ENCODE measurements around the gene TAS2R1.

TAS2R1 gene, protein sequence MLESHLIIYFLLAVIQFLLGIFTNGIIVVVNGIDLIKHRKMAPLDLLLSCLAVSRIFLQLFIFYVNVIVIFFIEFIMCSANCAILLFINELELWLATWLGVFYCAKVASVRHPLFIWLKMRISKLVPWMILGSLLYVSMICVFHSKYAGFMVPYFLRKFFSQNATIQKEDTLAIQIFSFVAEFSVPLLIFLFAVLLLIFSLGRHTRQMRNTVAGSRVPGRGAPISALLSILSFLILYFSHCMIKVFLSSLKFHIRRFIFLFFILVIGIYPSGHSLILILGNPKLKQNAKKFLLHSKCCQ

DNA sequence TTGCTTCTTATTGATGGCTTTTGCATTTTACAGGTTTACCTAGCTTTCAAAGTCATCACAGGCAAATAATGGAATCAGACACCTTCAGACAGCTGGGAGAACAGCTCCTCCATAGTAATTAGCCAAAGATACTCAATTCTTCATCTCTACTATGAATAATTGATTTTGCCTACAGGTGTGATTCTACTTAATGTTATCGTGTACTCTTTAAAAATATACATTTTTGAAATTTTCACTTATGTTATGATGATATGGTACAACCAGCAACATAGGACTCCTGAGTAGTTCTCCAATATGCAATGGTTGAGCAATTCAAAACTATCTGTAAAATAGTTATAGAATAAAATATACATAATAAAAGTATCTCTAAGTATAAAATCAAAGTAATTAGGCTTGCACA, at the start of gene TAS2R1:
Gene TAS2R1, minus strand, starts transcription at position 101 of the 400 bp plus-strand sequence. CDS start 319 bp downstream, outside the sequence.
- no peak for DNase-seq

DNA sequence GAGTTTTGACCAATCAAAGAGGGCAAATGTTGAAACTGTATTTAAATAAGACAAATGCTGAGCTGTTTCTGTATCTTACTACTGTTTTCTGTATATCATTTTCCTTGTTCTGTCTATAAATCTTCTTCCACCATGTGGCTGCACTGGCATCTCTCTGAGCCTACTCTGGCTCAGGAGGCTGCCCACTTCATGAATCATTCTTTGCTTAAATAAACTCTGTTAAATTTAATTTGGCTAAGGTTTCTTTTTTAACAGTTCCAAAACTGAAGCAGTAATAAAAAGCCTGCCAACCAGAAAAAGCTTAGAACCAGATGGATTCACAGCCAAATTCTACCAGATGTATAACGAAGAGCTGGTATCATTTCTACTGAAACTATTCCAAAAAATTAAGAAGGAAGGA, 40.2 kb upstream of the TAS2R1 start:
- DNase-seq: no peak

DNA sequence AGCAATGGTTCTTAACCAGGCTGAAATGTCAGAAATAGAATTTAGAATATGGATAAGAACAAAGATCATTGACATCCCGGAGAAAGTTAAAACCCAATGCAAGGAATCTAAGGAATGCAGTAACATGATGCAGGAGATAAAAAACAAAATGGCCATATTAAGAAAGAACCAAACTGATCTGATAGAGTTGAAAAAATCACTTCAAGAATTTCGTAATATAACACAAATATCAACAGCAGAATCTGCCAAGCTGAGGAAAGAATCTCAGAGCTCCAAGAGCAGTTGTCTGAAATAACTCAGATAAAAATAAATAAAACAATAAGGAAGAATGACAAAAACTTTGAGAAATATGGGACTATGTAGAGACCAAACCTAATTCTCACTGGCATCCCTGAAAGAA, 37.8 kb upstream of the TAS2R1 start:
- no peak for DNase-seq

GRCh38 chr5:9663891-9664290, 33.7 kb upstream of the TAS2R1 start:
- DNase-seq: no peak

DNA sequence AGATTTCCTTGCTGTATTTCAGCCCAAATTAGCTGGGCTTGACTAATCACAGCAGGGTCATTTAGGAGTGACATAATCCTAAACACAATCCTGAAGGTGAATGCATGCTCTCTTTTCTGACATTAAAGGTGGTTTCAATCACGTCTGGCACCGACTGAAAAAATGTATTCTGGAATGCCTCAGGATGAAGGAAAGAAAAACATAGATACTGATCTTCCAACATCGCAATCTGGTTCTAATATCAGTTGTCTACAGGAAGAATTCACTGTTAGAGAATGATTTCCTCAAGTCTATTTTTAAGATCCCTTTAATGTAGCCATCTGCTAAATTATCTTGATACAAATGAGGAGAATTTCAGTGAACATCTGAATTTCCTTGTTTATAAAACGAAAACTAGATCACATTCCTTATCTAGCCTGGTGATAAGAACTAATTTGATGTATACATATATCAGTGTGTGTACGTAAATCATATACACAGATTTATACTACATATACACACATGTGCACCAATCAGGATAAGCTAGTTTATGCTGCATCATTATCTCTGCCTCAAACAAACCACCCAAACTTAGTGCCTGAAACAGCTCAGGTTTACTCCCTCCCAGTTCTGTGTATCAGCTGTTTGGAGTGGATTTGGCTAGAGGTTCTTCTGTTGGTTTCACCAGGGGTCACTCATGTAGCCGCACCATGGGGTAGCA, 31.3 kb upstream of the TAS2R1 start:
- no peak for DNase-seq

DNA sequence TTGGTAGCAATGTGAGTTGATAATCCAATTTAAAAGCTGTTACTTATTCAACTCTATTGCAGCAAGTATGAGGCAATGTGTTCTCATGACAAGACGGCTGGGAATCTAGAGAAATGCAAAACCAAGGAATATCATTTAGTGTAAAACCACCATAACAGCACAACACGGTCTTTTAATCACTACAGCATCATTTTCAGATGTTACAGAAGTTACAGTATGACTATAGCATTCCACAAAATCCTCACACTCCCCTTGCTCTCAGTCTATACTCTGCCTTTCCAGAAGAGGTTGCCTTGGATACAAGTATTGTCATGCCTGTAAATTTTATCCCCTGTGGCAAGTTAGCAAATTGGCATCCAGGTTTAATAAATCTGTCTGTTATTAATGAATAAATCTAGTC, 28.6 kb upstream of the TAS2R1 start:
- no peak for DNase-seq

DNA sequence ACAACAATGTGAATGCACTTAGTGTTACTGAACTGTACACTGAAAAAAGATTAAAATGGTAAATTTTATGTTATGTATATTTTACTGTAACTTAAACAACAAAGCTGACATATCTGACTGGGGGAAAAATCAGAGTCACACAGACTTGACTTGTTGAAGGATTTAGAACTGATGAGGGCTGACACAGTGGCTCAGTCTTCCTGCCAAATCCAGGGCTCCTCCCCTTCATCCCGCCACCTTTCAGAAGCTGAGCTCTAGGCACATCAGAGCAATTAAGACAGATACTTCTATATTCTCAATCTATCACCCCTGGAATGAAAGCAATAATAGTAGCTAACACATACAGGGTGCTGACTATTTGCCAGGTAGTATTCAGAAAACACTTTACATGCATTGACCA, 27.7 kb upstream of the TAS2R1 start:
- DNase-seq: no peak

DNA sequence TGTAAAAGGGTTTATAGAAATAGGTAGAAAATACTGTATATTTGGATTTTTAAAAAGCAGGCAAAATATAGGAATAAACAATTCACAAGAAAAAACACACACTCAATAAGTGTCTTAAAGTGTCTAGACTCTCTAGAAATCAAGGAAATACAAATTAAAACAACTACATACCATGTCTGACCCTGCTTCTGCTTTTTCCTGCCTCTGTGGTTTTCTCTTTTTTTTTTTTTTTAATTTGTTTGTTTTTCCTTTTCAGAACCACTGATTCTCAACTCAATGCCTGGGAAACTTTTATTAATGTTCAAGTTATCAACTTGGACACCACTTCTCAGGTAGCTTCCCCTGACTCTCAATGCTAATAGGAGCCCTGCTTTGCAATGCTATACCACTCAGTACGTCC, 25.5 kb upstream of the TAS2R1 start:
- DNase-seq: no peak

GRCh38 chr5:9654886-9655285, 24.7 kb upstream of the TAS2R1 start:
- DNase-seq: no peak

GRCh38 chr5:9653811-9654210, 23.7 kb upstream of the TAS2R1 start:
- no peak for DNase-seq

GRCh38 chr5:9653061-9653460, 22.9 kb upstream of the TAS2R1 start:
- DNase-seq: no peak

DNA sequence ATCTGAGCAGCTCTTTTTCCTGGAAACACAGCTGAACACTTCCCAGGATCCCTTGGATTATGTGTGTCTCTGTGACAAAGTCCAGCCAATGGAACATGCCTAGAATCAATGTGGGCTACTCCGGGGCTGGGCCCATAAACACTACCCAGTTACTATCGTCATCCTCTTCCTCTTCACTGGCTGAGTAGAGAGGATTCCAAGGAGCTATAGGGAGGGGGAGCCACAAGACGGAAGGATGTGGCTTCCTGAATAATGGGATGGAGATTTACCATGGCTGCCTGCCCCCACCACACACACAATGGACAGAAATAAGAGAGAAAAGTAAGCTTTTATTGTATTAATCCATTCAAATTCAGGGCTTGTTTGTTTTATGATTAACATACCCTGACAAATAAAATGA, 22.1 kb upstream of the TAS2R1 start:
- DNase-seq: no peak

- no peak for DNase-seq
Measured at GRCh38 chr5:9646843-9647242, 16.7 kb upstream of the TAS2R1 start.

DNA sequence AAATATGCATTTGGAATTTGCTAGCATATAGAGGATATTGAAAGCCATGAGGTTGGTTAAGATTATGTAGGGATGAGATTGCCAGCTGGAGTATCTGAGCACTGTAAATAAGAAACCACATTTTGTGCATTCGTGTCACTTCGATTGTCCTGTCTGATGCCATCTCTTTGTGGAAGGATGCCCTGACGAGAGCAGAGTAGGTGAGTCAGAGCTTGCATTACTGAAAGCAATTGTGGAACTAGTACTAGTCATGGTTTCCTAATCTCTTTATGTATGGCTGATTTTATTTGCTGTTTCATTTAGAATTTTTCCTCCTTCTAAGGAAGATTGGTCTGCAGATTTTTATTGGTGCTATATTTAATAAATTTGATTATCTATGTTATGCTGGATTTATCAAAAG, 14.5 kb upstream of the TAS2R1 start:
- no peak for DNase-seq

GRCh38 chr5:9642621-9643020, 12.5 kb upstream of the TAS2R1 start:
- no peak for DNase-seq

- no peak for DNase-seq
Measured at GRCh38 chr5:9641806-9642355, 11.7 kb upstream of the TAS2R1 start.

DNA sequence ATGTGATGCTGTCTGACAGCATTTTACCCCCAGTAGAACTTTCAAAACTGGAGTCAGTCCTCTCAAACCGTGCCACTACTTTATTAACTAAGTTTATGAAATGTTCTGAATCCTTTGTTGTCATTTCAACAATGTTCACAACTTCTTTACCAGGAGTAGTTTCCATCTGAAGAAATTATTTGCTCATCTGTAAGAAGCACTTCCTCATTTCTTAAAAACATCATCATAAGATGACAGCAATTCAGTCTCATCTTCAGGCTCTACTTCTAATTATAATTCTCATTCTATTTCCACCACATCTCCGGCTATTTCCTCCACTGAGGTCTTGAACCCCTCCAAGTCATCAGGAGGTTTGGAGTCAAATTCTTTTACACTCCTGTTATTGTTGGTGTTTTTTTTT, 2.3 kb upstream of the TAS2R1 start:
- DNase-seq: no peak

- no peak for DNase-seq
Measured at GRCh38 chr5:9627541-9627940, 2.6 kb downstream of the TAS2R1 start.

- no peak for DNase-seq
Measured at GRCh38 chr5:9626955-9627354, 3.2 kb downstream of the TAS2R1 start.

DNA sequence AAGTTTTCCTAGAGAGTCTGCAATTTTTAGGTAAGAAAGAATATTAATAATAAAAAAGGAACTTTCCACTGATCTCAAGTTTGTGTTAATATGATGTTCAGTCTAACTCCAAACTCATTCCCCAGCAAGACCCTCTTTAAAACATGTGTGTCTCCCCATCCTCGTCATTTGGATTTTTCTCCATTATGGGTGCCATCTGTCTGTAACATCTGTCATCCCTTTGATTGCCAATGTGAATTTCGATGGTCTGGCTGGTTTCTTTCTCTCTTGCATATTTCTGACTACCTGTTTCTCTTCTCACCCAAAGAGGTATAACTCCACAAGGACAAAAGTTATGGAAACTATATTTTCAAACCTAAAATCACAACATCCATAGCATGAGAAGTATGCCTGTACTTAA, 4.4 kb downstream of the TAS2R1 start:
- no peak for DNase-seq

DNA sequence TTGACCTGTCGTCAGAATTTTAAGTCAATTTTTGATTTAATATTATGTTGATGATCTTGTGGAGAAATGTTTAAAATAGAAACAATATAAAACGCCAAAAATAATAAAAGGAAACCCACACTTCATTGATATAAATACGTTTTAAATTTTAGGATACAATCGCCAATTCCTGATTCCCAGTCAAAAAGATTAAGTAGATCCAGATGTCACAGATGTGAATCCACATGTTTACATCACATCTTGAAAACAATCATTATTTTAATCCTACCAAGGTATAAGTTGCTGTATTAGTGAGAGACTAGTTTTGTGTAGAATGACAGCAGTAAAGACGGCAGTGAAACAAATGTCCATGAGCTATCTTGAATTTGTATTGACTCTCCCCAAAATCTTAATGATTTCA, 4.9 kb downstream of the TAS2R1 start:
- no peak for DNase-seq

- no peak for DNase-seq
Measured at GRCh38 chr5:9624196-9624947, 5.8 kb downstream of the TAS2R1 start.

- DNase-seq: no peak
Measured at GRCh38 chr5:9623661-9624060, 6.5 kb downstream of the TAS2R1 start.

DNA sequence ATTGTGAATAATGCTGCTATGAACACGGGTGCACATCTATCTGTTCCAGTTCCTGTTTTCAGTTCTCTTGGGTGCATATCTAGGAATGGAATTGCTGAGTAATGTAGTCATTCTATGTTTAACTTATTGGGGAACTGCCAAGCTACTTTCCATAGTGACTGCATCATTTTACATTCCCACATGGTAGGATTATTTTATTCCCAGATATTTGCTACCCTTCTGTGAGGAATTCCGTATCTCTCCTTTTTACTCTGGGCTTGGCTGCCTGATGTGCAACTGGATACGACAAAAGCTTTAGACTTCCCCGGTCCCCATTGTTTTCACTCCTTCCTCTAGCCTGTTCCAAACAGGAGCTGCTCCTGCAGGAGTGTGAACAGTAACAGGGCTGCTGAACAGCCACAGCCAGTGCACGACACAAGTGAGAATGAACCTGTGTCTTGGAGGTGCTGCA, 7.2 kb downstream of the TAS2R1 start:
- DNase-seq: no peak

All from SIG-M5 (cell line).